ENCODE data around the gene ATP6V0E1.
"Not testable (repeated sequence)": the region's sequence is repeated elsewhere in the genome, so short reads cannot be mapped to it uniquely, and the experiment has no call there.

The ATP6V0E1 gene

DNA sequence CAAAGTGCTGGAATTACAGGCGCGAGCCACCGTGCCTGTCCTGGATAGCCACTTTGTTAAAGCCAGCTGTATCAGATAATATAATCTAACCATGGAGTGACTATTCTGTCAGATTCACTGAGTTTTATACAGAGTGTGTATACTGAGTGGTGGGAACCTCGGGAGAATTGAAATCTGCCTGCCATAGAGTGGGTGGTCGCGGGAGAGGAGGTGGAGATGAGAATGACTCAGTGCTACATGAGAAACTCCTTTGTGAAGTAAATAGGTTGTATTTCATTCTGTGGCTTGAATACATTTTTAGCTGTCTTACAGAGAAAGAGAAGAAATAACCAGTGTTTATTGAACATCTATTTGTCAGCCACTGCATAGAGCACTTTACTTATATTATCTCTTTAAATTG is 26.4 kb downstream of the ATP6V0E1 start:
- DNase-seq, result no peak

DNA sequence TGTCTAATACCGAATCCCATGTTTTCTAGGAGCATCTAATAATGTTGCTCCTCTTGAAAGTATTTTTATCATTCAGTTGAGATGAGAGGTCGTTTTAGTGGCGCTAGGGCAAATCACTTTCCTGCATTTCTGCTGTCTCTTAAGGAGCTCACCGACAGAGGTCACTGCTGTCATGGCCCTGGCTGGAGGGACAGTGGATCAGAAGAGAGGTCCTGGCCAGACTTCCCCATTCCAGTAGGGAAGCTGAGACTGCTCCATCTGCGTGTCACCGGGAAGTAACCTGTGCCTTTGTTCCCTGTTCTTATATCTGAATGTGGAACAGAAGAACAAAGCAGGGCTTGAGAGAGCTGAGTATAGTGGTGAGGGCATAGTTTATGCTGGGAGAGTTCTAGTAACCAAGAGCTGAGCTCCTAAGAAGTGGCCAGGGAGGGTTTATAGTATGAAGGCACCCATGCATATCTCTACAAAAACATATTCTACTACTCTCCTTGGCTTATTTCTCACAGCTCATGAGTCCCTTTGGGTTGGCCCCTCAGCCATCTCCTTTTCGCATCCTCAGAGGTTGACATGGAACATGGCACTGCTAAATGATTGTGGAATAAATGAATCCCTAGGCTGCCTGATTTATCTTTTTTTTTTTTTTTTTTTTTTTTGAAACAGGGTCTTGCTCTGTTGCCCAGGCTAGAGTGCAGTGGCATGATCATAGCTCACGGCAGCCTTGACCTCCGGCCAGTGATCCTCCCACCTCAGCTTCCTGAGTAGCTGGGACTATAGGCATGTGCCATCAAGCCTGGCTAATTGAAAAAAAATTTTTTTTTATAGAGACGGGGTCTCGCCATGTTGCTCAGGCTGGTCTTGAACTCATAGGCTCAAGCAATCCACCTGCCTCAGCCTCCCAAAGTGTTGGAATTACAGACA is 27.2 kb downstream of the ATP6V0E1 start:
- DNase-seq, result no peak

DNA sequence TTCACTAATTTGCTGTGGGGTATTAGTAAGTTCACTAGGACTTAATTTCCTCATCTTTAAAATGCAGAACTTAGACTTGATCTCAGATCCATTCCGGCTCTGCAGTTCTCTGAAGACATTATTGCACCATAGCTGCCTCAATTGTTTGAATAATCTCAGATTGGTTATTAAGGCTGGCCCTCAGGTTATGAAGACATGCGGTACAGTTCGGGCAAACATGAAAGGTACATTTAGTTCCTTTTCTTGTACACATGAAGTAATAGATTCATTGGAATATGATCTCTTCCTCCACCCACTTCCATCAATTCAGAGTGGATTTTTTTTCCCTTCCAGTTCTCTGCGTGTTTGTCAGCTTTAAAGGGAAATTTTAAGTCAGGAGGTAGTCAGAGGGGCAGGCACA is 28.0 kb downstream of the ATP6V0E1 start:
- no peak for DNase-seq

DNA sequence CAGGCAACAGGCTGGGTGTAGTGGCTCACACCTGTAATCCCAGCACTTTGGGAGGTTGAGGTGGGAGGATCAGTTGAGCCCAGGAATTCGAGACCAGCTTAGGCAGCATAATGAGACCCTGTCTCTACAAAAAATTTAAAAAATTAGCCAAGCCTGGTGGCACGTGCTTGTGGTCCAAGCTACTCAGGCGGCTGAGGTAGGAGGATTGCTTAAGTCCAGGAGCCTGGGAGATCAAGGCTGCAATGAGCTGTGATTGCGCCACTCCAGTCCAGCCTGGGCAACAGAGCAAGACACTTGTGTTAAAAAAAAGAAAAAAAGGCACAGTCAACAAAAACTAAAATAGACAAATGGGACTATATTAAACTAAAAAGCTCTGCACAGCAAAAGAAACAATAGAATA is 29.3 kb downstream of the ATP6V0E1 start:
- no peak for DNase-seq

DNA sequence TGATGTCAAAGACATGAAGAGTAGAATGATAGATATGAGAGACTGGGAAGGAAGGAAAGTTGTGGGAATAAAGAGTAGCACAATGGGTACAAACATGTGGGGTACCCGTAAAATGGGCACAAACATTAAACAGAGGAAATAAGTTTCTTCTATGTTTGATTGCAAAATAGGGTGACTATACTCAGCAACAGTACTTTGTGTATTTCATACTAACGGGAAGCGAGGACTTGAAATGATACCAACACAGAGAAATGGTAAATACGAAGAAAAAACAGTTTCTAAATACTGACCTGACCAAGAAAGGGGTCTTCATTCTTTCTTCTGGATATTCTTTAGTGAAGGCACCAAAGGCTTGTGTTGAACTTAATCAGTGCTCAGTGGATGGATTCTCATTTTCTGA is 31.1 kb downstream of the ATP6V0E1 start:
- DNase-seq, result no peak

DNA sequence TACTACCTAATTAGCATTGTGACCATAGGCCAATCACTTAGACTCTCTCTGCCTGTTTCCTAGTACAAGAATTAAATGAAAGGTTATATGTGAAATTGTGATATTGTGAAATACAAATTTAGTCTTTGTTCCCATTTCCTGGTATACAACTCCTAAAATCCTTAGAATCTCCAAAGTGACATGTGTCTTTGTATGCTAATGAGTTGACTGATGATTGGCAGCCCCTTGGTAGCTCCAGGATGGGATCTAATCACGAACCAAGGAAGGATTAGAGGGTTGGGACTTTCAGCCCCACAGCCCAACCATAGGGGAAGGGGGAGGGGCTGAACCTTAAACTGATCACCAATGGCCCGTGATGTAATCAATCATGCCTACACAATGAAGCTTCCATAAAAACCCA is 31.6 kb downstream of the ATP6V0E1 start:
- no peak for DNase-seq

DNA sequence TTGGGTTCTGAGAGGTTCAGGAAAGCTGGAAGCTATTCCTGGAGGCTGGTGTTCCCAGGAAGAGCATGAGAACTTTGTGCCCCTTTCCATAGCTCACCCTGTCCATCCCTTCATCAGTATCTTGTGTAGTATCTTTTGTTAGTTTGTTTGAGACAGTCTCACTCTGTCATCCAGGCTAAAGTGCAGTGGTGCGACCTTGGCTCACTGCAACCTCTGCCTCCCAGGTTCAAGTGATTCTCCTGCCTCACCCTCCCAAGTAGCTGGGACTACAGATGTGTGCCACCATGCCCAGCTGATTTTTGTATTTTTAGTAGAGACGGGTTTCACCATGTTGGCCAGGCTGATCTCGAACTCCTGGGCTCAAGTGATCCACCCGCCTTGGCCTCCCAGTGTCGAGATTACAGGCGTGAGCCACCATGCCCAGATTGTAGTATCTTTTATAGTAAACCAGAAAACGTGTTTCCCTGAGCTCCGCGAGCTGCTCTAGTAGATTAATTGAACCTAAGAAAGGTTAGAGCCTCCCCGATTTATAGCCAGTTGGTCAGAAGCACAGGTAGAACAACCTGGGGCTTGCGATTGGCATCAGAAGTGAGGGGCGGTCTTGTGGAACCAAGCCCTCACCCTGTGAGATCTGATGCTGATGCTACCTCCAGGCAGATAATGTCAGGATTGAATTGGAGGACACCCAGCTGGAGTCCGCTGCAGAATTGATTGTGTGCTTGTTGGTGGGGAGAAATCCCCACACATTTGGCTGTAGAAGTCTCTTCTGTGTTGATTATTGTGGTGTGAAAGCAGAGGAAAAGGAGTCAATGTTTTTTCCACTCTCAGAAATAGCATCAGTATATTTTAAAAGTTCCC is 32.3 kb downstream of the ATP6V0E1 start:
- no peak for DNase-seq

DNA sequence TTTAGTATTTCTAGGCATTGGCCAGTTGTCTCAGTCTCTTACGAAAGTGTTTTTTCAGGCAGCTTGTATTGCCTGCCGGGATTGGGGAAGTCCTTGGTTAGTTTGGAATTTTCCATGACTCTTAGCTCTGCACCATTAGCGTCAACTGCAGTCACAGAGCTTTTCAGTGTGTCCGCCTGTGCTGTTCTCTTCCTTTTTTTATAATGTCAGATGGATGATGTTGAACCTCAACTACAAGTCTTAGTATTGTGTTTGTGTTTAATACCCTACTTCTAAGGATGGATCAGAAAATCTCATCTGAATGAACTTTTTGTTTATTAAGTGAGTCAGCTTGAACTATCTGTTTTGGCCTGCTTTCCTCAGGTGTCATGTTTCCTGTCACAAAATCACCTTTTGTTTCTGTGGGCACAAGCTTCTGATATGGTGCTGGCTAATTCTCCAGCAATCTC is 33.1 kb downstream of the ATP6V0E1 start:
- DNase-seq, result no peak

DNA sequence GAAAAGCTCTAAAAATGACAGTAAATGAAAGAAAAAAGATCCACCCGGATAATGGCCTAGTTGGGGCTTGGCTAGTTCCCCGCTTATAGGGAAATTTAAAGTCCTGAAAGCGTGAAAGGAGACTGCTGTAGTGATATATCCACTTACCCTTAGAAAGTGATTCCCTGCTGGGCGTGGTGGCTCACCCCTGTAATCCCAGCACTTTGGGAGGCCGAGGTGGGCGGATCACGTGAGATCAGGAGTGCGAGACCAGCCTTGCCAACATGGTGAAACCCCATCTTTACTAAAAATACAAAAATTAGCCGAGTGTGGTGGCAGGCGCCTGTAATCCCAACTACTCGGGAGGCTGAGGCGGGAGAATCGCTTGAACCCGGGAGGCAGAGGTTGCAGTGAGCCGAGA is 33.5 kb downstream of the ATP6V0E1 start:
- not testable (repeated sequence) for DNase-seq

DNA sequence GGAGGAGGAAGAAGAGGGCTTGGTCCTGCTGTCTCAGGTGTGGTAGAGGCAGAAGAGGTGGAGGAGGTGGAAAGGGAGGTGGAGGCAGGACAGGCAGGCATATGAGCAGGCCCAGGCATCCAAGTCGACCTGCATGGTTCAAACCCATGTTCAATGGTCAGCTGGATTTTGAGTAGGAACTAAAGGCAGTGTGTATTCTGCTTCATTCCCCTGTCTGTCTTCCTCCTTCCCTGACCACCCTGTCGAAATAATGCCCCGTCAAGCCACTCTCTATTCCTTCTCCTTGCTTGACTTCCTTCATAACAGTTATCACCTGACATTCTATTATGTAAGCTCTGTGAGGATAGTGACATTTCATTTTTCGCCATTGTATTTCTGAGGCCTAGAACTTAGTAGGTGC is 34.8 kb downstream of the ATP6V0E1 start:
- DNase-seq, result no peak

DNA sequence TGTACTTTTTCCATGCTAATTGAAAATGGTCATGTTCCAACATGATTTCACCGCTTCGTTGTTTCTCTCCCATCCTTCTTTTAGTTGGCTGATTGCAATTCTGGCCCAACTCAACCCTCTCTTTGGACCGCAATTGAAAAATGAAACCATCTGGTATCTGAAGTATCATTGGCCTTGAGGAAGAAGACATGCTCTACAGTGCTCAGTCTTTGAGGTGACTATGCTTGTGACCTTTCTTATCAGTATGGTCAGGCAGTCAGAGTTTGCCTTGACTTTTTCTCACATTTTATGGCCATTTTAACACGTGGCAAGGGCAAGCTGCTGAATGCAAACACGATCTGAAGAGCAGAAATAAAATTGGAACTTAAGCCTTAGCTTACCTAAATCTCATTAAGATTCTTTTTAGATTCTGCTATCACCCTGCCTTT is 36.6 kb downstream of the ATP6V0E1 start:
- no peak for DNase-seq

DNA sequence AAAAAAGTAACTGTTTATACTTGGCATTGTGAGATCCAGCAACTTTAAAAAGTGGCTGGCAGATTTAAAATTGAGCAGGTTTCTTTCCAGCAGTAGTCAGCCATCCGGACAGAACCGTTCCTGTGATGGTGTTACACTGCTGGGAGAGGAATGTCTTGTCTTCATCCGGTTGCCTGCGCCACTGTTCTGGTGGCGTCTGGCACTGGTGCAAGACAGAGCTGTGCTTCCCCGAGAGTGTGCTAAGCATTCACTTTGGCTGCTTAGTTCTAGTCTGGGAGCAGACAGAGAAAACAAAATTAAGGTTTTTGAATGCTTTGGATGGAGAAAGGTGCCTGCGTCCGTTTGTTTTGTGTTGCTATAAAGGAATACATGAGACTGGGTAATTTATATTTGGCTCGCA is 37.1 kb downstream of the ATP6V0E1 start:
- no peak for DNase-seq

DNA sequence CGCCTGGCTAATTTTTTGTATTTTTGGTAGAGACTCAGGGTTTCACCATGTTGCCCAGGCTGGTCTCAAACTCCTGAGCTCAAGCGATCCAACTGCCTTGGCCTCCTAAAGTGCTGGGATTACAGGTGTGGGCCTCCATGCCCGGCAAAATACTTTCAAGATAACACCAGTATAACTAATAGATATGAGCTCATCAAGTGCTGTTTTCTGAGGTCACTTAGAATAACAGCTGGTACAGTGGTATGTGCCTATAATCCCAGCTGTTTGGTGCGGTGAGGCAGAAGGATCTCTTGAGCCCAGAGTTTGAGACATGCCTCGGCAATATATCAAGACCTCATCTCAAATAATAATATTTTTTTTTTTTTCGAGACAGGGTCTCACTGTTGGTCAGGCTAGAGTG is 42.1 kb downstream of the ATP6V0E1 start:
- no peak for DNase-seq

DNA sequence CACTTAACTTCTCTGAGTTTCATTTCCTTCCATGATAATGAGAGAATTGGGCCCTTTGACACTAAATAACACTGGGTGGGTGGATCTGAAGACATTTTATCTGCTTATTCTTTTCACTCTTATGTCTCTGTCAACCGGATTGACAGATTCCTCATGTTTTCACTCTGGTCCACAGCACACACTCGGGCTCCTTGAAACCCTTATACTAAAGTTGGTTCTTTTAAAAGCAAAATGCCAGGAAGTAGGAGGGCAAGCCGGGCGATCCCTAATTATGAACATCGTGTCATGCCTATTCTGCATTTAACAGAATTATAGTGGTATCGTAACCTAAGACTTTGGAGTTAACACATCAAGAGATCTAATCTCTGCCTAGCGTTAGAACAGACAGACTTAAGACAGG is 44.3 kb downstream of the ATP6V0E1 start:
- DNase-seq, result no peak

DNA sequence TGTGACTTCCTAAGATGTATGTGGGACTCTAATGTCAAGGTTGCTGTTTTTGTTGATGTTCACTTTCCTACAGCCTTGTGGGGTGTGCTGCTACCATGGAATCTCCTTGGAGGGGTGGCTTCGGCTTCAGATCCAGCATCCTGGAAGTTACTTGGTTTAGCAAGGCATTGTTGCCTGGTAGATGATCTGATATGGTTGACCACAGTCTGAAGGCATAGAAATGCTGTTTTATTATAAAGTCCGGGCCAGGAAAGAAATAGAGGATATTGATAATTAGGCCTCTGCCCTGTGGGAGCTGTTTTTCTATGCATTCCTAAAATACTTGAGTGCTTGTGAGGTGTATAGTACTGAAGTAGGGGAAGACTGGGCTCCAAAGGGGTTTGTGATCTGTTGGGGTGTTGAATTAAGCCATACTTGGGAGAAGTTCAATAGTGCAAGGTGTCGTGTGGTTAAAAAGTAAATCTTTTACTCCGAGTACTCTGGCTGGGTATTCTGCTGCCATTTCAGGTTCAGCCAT is 45.3 kb downstream of the ATP6V0E1 start:
- DNase-seq, result no peak

DNA sequence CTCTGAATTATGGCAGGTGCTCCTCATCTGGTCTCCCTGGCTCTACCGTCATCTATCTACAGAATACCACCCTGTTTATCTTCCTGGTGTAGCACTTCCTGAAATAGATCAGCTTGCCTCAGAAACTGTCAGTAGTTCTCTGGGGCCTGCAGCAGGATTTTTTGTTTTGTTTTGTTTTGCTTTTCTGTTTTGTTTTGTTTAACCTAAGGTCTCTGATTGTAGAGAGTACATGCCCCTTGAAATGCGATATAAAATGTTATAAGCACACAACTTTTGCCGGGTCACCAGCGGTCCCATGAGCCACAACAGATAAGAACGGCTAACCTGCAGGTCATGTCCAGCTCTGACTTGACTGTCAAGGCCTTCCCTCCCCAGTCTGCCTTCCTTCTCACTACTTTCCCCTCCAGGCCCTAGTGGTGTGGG is 45.9 kb downstream of the ATP6V0E1 start:
- no peak for DNase-seq

DNA sequence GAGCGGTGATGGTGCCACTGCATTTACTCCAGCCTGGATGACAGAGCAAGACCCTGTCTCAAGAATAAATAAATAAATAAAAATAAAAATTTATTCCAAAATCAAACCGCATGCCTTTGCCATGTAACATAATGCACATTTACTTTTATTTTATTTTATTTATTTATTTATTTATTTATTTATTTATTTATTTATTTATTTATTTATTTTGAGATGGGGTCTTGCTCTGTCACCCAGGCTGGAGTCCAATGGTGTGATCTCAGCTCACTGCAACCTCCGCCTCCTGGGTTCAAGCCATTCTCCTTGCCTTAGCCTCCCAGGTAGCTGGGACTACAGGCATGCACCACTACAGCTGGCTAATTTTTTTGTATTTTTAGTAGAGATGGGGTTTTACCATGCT is 48.5 kb downstream of the ATP6V0E1 start:
- DNase-seq, result not testable (repeated sequence)

DNA sequence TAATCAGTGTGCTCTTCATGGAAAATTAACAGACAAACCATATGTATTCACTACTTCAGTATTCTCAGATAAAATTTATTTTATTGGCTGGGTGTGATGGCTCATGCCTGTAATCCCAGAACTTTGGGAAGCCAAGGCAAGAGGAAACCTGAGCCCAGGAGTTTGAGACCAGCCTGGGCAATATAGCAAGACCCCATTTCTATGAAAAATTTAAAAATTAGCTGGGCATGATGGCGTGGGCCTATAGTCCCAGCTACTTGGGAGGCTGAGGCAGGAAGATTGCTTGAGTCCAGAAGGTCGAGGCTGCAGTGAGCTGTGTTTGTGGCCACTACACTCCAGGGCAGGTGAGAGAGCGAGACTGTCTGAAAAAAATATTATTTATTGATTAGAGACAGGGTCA is 49.2 kb downstream of the ATP6V0E1 start:
- no peak for DNase-seq

DNA sequence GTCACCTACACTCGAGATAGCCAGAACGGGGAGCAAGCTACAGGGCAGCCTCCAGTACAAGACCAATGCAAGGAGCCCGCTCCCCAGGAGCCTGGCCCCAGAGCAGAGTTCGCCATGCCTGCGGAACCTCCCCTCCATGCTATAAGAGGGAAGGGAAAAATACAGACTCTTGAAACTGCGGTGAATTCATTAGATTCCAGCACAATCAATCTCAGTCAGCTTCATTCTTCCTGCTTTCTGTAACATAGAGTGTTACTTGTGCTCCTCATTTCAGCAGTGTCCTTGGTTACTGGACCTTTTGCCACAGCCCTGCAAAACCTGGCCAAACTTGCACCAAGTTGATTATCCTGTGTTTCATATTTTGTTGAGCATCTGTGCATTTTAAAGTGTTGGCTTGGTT is 50.4 kb downstream of the ATP6V0E1 start:
- no peak for DNase-seq

DNA sequence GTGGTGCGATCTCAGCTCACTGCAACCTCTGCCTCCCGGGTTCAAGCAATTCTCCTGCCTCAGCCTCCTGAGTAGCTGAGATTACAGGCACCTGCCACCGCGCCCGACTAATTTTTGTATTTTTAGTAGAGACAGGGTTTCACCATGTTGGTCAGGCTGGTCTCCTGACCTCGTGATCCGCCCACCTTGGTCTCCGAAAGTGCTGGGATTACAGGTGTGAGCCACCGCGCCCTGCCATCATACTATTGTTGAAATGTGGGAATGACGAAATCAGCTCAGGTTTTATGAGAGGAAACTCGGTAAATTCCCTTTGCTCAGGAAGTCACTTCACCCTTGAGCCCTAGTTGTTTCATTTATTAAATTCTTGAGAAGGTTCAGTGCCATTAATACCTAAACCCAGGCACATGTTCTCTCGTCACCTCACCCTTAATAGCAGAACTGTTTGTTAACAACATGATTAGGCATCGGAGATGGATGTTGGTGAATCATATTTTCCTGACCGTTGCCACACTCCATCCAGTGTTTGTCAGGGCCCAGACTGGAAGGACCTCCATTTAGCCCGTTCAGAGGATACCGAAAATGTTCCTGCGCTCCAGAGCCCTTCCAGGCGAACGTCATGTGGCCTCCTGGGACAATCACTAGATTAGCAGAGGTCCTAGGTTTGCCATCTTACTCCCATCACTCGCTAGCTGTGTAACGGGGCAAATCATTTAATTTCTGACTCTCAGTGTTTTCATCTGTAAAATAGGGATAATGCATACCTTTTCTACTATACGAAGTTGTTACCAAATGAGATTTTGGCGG is 52.5 kb downstream of the ATP6V0E1 start:
- no peak for DNase-seq

DNA sequence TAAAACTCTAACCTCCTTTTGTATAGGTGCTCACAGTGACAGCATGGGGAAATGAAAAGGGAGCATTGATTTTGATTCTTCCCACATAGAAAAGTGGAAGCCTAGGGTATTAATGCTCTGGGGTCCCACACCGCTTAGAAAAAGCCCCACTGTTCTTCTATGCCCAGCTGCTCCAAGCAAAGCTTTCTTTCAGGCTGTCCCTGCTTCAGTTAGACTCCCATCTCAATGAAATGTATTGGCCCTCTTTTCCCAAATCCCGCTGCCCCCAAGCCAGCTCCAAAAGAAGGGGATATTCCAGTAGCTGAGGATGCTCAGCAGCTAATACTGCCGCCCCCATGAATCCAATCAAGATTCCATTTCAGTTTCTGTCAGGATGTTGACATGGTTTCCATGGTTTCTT is 55.6 kb downstream of the ATP6V0E1 start:
- DNase-seq, result no peak

DNA sequence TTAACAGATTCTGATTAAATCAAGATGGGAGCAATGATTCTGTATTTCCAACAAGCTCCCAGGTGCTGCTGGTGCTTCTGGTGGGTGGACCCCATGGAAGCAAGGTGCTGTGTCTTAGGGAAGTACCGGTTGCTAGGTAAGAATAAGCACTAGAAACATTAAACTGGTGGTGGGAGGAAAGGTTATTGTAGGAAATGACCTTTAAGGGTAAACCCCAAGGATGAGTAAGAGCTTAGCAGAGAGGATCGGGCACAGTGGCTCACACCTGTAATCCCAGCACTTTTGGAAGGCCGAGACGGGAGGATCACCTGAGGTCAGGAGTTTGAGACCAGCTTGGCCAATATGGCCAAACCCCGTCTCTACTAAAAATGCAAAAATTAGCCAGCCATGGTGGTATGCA is 56.4 kb downstream of the ATP6V0E1 start:
- DNase-seq, result no peak
